Stimulated activated CD8-positive, alpha-beta memory T cell treated with anti-CD3 and anti-CD28 coated beads, Interleukin-15, amount 100 ng/mL, for 4 hours (primary cell): ENCODE results near the gene NEK5.
"Not testable (repeated sequence)": the region's sequence is repeated elsewhere in the genome, so short reads cannot be mapped to it uniquely, and the experiment has no call there.

Source experiments
- DNase-seq, 2 donors: peaks; one replicate each; pipeline ENCODE4 v3.0.0-alpha.2; 2020; ENCODE audit warnings: low read depth in 2 of 2

The NEK5 gene

GRCh38 chr13:52128714-52129700 lies at the start of gene NEK5:
Gene NEK5 (minus strand): TSS chr13:52129073. CDS start chr13:52127482, 1,591 bp downstream.
- DNase-seq = peak; percentile 0 to 3

GRCh38 chr13:52177276-52177675 lies 48.4 kb upstream of the NEK5 start:
- DNase-seq = no peak

- DNase-seq = not testable (repeated sequence)
Measured at GRCh38 chr13:52173970-52174369, 45.1 kb upstream of the NEK5 start.

GRCh38 chr13:52173373-52173772 lies 44.5 kb upstream of the NEK5 start:
- DNase-seq = no peak

- DNase-seq = not testable (repeated sequence)
Measured at GRCh38 chr13:52171686-52172085, 42.8 kb upstream of the NEK5 start.

- not testable (repeated sequence) for DNase-seq
Measured at GRCh38 chr13:52170828-52171391, 42.0 kb upstream of the NEK5 start.

GRCh38 chr13:52169839-52170238 lies 41.0 kb upstream of the NEK5 start:
- no peak for DNase-seq

GRCh38 chr13:52165411-52165810 lies 36.5 kb upstream of the NEK5 start:
- DNase-seq = no peak

- DNase-seq = no peak
Measured at GRCh38 chr13:52164989-52165388, 36.1 kb upstream of the NEK5 start.

GRCh38 chr13:52163878-52164277 lies 35.0 kb upstream of the NEK5 start:
- DNase-seq = not testable (repeated sequence)

- no peak for DNase-seq
Measured at GRCh38 chr13:52162279-52163101, 33.6 kb upstream of the NEK5 start.

GRCh38 chr13:52161181-52161646 lies 32.3 kb upstream of the NEK5 start:
- no peak for DNase-seq

- no peak for DNase-seq
Measured at GRCh38 chr13:52160506-52160905, 31.6 kb upstream of the NEK5 start.

GRCh38 chr13:52160053-52160452 lies 31.2 kb upstream of the NEK5 start:
- DNase-seq = no peak

- peak; percentile 10 to 41 for DNase-seq
Measured at GRCh38 chr13:52159159-52159982, 30.5 kb upstream of the NEK5 start, which contains the start of gene NEK3. Gene NEK3 (minus strand): TSS chr13:52159597. CDS start chr13:52156191, 3,406 bp downstream.

GRCh38 chr13:52158629-52159158 lies 29.8 kb upstream of the NEK5 start:
- no peak for DNase-seq

- DNase-seq = no peak
Measured at GRCh38 chr13:52156724-52157261, 27.9 kb upstream of the NEK5 start.

GRCh38 chr13:52155177-52155576 lies 26.3 kb upstream of the NEK5 start:
- no peak for DNase-seq

GRCh38 chr13:52147225-52147624 lies 18.4 kb upstream of the NEK5 start:
- DNase-seq = no peak

- DNase-seq = no peak
Measured at GRCh38 chr13:52141299-52141698, 12.4 kb upstream of the NEK5 start.
